ENCODE measurements around the gene C11orf16. TPM values are rescaled to one million over a fixed set of nuclear protein-coding genes. Genes with fewer than 3 reads are reported as not detected.

Gene C11orf16
- total and polyA plus RNA-seq, 9 of the 15 experiments (the other 6 are each of a cell fraction or from before 2014, with no cell fraction given) = not detected

DNA sequence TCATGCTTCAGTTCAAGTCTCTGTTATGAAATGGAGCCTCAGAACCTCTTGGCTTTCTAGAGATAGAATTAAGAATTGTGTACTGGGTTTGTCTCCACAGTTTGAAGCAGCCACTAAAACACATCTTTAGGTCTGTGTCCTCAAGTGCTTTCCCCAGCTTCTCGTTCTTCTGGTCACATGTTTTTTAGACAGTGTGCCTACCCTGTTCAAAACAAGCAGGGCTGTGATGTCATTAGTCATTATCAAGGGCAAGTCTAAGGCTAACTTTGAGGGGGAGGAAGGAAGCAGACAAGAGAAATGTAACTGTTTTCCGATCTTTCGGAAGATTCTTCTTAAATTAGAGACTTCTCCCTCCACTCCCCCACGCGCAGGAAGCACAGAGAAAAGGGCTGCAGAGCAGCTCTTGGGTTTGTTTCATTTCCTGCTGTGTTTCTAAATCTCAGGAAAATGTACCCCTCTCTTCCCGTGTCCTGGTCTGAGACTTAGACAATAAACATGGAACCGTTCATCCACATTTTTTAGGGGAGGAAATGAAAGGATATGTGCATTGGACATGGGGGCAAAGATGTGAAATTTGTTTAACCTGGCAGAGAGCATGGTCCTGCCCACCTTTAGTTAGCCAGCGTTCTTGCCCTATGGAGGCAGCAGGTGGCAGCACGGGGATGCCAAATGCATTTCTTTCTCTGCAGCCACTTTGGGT lies 18.6 kb downstream of the C11orf16 start (continued):
- TF ChIP-seq CCAR2 (IDR thresholded peaks at IDR 0.05; ENCODE audit: low read depth, low read length) (no peak), SRSF7 (optimal IDR thresholded peaks at IDR 0.05; ENCODE audit: low read depth, low read length) (no peak), CBX2 (IDR thresholded peaks at IDR 0.05; ENCODE audit: insufficient read depth, low read length, poor library complexity, severe bottlenecking) (no peak), CBX3 (IDR thresholded peaks at IDR 0.05; ENCODE audit: borderline replicate concordance in 1 of 2, low read length in 2 of 2) (no peak), ZSCAN29 (IDR thresholded peaks at IDR 0.05) (no peak), MTA3 (IDR thresholded peaks at IDR 0.05; ENCODE audit: borderline replicate concordance) (no peak), ZC3H11A (IDR thresholded peaks at IDR 0.05; ENCODE audit: low read depth, low read length) (no peak), CREBBP (IDR thresholded peaks at IDR 0.05; ENCODE audit: low read depth, low read length) (no peak), KLF13 (tag; IDR thresholded peaks at IDR 0.05; ENCODE audit: borderline replicate concordance, low read depth) (no peak), ZNF354B (CRISPR knock-in tag; IDR thresholded peaks at IDR 0.05) (no peak), ZNF551 (CRISPR knock-in tag; IDR thresholded peaks at IDR 0.05) (no peak), ARHGAP35 (IDR thresholded peaks at IDR 0.05; ENCODE audit: partially characterized antibody) (no peak)
- TF ChIP-seq, protein P1, sequence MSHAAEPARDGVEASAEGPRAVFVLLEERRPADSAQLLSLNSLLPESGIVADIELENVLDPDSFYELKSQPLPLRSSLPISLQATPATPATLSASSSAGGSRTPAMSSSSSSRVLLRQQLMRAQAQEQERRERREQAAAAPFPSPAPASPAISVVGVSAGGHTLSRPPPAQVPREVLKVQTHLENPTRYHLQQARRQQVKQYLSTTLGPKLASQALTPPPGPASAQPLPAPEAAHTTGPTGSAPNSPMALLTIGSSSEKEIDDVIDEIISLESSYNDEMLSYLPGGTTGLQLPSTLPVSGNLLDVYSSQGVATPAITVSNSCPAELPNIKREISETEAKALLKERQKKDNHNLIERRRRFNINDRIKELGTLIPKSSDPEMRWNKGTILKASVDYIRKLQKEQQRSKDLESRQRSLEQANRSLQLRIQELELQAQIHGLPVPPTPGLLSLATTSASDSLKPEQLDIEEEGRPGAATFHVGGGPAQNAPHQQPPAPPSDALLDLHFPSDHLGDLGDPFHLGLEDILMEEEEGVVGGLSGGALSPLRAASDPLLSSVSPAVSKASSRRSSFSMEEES (CRISPR knock-in tag; IDR thresholded peaks at IDR 0.05) = peak; percentile 15; the same call in 1 of the 2 replicates
- TF ChIP-seq, protein P2, sequence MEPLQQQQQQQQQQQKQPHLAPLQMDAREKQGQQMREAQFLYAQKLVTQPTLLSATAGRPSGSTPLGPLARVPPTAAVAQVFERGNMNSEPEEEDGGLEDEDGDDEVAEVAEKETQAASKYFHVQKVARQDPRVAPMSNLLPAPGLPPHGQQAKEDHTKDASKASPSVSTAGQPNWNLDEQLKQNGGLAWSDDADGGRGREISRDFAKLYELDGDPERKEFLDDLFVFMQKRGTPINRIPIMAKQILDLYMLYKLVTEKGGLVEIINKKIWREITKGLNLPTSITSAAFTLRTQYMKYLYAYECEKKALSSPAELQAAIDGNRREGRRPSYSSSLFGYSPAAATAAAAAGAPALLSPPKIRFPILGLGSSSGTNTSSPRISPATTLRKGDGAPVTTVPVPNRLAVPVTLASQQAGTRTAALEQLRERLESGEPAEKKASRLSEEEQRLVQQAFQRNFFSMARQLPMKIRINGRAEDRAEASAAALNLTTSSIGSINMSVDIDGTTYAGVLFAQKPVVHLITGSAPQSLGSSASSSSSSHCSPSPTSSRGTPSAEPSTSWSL (CRISPR knock-in tag; IDR thresholded peaks at IDR 0.05; ENCODE audit: borderline replicate concordance) = no peak
- TF ChIP-seq, protein P3, sequence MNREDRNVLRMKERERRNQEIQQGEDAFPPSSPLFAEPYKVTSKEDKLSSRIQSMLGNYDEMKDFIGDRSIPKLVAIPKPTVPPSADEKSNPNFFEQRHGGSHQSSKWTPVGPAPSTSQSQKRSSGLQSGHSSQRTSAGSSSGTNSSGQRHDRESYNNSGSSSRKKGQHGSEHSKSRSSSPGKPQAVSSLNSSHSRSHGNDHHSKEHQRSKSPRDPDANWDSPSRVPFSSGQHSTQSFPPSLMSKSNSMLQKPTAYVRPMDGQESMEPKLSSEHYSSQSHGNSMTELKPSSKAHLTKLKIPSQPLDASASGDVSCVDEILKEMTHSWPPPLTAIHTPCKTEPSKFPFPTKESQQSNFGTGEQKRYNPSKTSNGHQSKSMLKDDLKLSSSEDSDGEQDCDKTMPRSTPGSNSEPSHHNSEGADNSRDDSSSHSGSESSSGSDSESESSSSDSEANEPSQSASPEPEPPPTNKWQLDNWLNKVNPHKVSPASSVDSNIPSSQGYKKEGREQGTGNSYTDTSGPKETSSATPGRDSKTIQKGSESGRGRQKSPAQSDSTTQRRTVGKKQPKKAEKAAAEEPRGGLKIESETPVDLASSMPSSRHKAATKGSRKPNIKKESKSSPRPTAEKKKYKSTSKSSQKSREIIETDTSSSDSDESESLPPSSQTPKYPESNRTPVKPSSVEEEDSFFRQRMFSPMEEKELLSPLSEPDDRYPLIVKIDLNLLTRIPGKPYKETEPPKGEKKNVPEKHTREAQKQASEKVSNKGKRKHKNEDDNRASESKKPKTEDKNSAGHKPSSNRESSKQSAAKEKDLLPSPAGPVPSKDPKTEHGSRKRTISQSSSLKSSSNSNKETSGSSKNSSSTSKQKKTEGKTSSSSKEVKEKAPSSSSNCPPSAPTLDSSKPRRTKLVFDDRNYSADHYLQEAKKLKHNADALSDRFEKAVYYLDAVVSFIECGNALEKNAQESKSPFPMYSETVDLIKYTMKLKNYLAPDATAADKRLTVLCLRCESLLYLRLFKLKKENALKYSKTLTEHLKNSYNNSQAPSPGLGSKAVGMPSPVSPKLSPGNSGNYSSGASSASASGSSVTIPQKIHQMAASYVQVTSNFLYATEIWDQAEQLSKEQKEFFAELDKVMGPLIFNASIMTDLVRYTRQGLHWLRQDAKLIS (CRISPR knock-in tag; IDR thresholded peaks at IDR 0.05) = no peak
- TF ChIP-seq, protein P4, sequence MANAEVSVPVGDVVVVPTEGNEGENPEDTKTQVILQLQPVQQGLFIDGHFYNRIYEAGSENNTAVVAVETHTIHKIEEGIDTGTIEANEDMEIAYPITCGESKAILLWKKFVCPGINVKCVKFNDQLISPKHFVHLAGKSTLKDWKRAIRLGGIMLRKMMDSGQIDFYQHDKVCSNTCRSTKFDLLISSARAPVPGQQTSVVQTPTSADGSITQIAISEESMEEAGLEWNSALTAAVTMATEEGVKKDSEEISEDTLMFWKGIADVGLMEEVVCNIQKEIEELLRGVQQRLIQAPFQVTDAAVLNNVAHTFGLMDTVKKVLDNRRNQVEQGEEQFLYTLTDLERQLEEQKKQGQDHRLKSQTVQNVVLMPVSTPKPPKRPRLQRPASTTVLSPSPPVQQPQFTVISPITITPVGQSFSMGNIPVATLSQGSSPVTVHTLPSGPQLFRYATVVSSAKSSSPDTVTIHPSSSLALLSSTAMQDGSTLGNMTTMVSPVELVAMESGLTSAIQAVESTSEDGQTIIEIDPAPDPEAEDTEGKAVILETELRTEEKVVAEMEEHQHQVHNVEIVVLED (CRISPR knock-in tag; IDR thresholded peaks at IDR 0.05) = 0 out of 2 replicates have a peak, but pooled peaks have one; percentile 11
- TF ChIP-seq, protein P5, sequence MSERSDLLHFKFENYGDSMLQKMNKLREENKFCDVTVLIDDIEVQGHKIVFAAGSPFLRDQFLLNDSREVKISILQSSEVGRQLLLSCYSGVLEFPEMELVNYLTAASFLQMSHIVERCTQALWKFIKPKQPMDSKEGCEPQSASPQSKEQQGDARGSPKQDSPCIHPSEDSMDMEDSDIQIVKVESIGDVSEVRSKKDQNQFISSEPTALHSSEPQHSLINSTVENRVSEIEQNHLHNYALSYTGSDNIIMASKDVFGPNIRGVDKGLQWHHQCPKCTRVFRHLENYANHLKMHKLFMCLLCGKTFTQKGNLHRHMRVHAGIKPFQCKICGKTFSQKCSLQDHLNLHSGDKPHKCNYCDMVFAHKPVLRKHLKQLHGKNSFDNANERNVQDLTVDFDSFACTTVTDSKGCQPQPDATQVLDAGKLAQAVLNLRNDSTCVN (CRISPR knock-in tag; IDR thresholded peaks at IDR 0.05) = no peak

Measured in K562 (cell line).